Endothelial cell of umbilical vein (primary cell): ENCODE measurements around the gene MAML1. TPM values are rescaled to one million over a fixed set of nuclear protein-coding genes. Genes with fewer than 3 reads are reported as not detected.

Experiments
- BruUV-seq: library from RNA; stranded (reverse); fragments of 400-500 nt; replicated peaks from 2 replicates; lab custom pipeline; 2021; lab: Mats Ljungman, UMichigan
- CTCF ChIA-PET: fragments of 300-600, 350-600 bp; sonication (Branson Sonifier 250); formaldehyde crosslinking; loops from one replicate; lab custom pipeline; 2021; ENCODE audit warnings: antibody characterized with exemption, inconsistent platforms; lab: Charles Lee
- POLR2A ChIA-PET: fragments of 300-600, 350-600 bp; sonication (Branson Sonifier 250); formaldehyde crosslinking; loops from one replicate; lab custom pipeline; 2021; ENCODE audit warnings: antibody characterized with exemption, inconsistent platforms; lab: Charles Lee
- DNase-seq: peaks from one replicate; pipeline ENCODE4 v3.0.0-alpha.2; 2011; ENCODE audit warnings: low read depth, low spot score
- FAIRE-seq: peaks from 2 replicates; lab custom pipeline; 2011; peaks lifted over from hg19 to GRCh38; lab: Jason Lieb, UNC
- H2AFZ ChIP-seq: 2 replicates; pipeline ENCODE4 v1.6.0; 2012; ENCODE audit warnings: low read depth, low read length, control low read depth, inconsistent platforms
- H3K27ac ChIP-seq: 2 replicates; pipeline ENCODE4 v1.5.1; 2011; ENCODE audit warnings: low read depth, mild to moderate bottlenecking, control low read depth, low read length, moderate library complexity; ENCODE audit not compliant: insufficient read depth
- H3K27me3 ChIP-seq, 2 experiments: 2 replicates each; pipeline versions ENCODE4 v1.6.0 to v1.6.1; 2011; ENCODE audit warnings: low read length in 2 of 2, mixed read lengths in 1 of 2; ENCODE audit not compliant: control insufficient read depth in 2 of 2, insufficient read depth in 2 of 2
- H3K36me3 ChIP-seq, 2 experiments: 2 replicates in 1 of 2; 3 replicates in 1 of 2; pipeline ENCODE4 v1.5.1; 2011; ENCODE audit warnings: low read length in 2 of 2, mild to moderate bottlenecking in 1 of 2, moderate library complexity in 1 of 2; ENCODE audit not compliant: control insufficient read depth in 2 of 2, insufficient read depth in 2 of 2; ENCODE audit errors: extremely low read depth in 1 of 2
- H3K4me1 ChIP-seq: 3 replicates; pipeline ENCODE4 v1.5.1; 2011; ENCODE audit warnings: mild to moderate bottlenecking, low read length; ENCODE audit not compliant: control insufficient read depth, insufficient read depth; ENCODE audit errors: extremely low read depth
- H3K4me2 ChIP-seq: 2 replicates; pipeline ENCODE4 v1.6.1; 2011; ENCODE audit warnings: low read length, control low read depth, mixed read lengths; ENCODE audit not compliant: insufficient read depth
- H3K4me3 ChIP-seq, 3 experiments: fragments of 200-600 bp in 1 of 3; sonication (generic), shearing (Covaris generic) in 1 of 3; replicated peaks in 1 of 3; 2 replicates each; pipeline ENCODE4 v1.5.1; 2011 to 2016; ENCODE audit warnings: control low read depth in 3 of 3, low read length in 3 of 3, mild to moderate bottlenecking in 2 of 3, inconsistent platforms in 1 of 3, low read depth in 1 of 3, moderate library complexity in 1 of 3; ENCODE audit not compliant: insufficient read depth in 1 of 3
- H3K79me2 ChIP-seq: 2 replicates; pipeline ENCODE4 v1.6.0; 2012; ENCODE audit warnings: low read length, inconsistent platforms; ENCODE audit not compliant: control insufficient read depth, insufficient read depth
- H3K9ac ChIP-seq: replicated peaks from 2 replicates; pipeline ENCODE3; 2011; ENCODE audit warnings: low read length, control low read depth; ENCODE audit not compliant: insufficient read depth; ENCODE audit errors: extremely low read depth
- H3K9me1 ChIP-seq: replicated peaks from 3 replicates; pipeline ENCODE4 v1.6.0; 2011; ENCODE audit warnings: mild to moderate bottlenecking, low read length; ENCODE audit not compliant: control insufficient read depth, insufficient read depth; ENCODE audit errors: extremely low read depth
- H3K9me3 ChIP-seq: replicated peaks from 2 replicates; pipeline ENCODE4 v1.5.1; 2012; ENCODE audit warnings: low read length, inconsistent platforms; ENCODE audit not compliant: control insufficient read depth, insufficient read depth
- H4K20me1 ChIP-seq: replicated peaks from 2 replicates; pipeline ENCODE3; 2011; ENCODE audit warnings: mild to moderate bottlenecking, low read length; ENCODE audit not compliant: control insufficient read depth, insufficient read depth; ENCODE audit errors: extremely low read depth
- CTCF ChIP-seq, 2 donors: IDR thresholded peaks; 1 replicate in 1 of 2; 2 replicates in 1 of 2; pipeline ENCODE4 v1.5.1; 2011; ENCODE audit warnings: low read length in 2 of 2, mild to moderate bottlenecking in 2 of 2, moderate library complexity in 2 of 2, control low read depth in 1 of 2, inconsistent platforms in 1 of 2, low read depth in 1 of 2; ENCODE audit not compliant: insufficient read depth in 1 of 2; ENCODE audit errors: extremely low read depth in 1 of 2
- EZH2 ChIP-seq: IDR thresholded peaks from 2 replicates; pipeline ENCODE4 v1.6.1; 2012; ENCODE audit warnings: borderline replicate concordance, low read depth, mild to moderate bottlenecking, moderate library complexity, low read length, inconsistent platforms; ENCODE audit not compliant: severe bottlenecking
- FOS ChIP-seq: IDR thresholded peaks from 2 replicates; pipeline ENCODE4 v1.6.1; 2011; ENCODE audit warnings: mild to moderate bottlenecking, low read length, moderate library complexity, borderline replicate concordance; ENCODE audit not compliant: insufficient read depth
- GATA2 ChIP-seq: IDR thresholded peaks from 2 replicates; pipeline ENCODE4 v1.7.0; 2011; ENCODE audit warnings: low read depth, mild to moderate bottlenecking, moderate library complexity, mixed read lengths, low read length; ENCODE audit not compliant: insufficient read length, insufficient read depth
- JUN ChIP-seq: IDR thresholded peaks from 2 replicates; pipeline ENCODE4 v1.6.1; 2011; ENCODE audit warnings: borderline replicate concordance, low read depth; ENCODE audit not compliant: insufficient read length, insufficient read depth
- MAX ChIP-seq: IDR thresholded peaks from 2 replicates; pipeline ENCODE4 v1.6.1; 2011; ENCODE audit not compliant: insufficient read depth, insufficient read length
- MYC ChIP-seq: IDR thresholded peaks from one replicate; pipeline ENCODE4 v1.6.1; 2011; ENCODE audit warnings: mild to moderate bottlenecking, low read depth, low read length
- POLR2A ChIP-seq: IDR thresholded peaks from 2 replicates; pipeline ENCODE4 v1.6.1; 2012; ENCODE audit warnings: low read depth, mild to moderate bottlenecking, control low read depth, low read length
- POLR2AphosphoS5 ChIP-seq: IDR thresholded peaks from 2 replicates; pipeline ENCODE4 v1.6.1; 2012; ENCODE audit warnings: low read depth, mild to moderate bottlenecking, control low read depth, low read length, moderate library complexity; ENCODE audit not compliant: insufficient read depth
- dilution Hi-C: fragments of 300-500 bp; cut with MboI; formaldehyde crosslinking; loops from one replicate; pipeline ENCODE4 v1.15.0; 2019; ENCODE audit warnings: low sequenced_read_pairs; ENCODE audit not compliant: extremely low pct_ligation_motif_present
- intact Hi-C: fragments of 100-400 bp; cut with micrococcal nuclease; formaldehyde crosslinking; loops from one replicate; pipeline ENCODE4 v1.10.0; 2022
- polyA plus RNA-seq, 4 experiments: library from polyadenylated mRNA; depleted of rRNA in 3 of 4; stranded (reverse) in 3 of 4; unstranded in 1 of 4; fragments of >200 nt; gene quantifications; 2 replicates each; pipeline versions ENCODE4 v1.2.1 to v1.2.3, GENCODE V29; 2011 to 2012; ENCODE audit warnings: missing spikeins in 1 of 4
- total RNA-seq: library from RNA; stranded (reverse); gene quantifications from 2 replicates; pipeline ENCODE4 v1.2.3, GENCODE V29; 2021

The MAML1 gene
- total and polyA plus RNA-seq, 2 donors (not counting 3 experiments of a cell fraction or from before 2014, with no cell fraction given) = 12.4 to 29.0 TPM

GRCh38 chr5:179774442-179774841 is 41.8 kb downstream of the MAML1 start:
- Histone ChIP-seq H3K27me3 (no peaks in the 10 kb centered on the region), H3K79me2 (no peaks in the 10 kb centered on the region), H3K36me3 (peaks cover 8 to 27% of the 10 kb centered on the region in 2 experiments), H3K9me1 (no peaks in the 10 kb centered on the region), H2AFZ (no peak overlapping the region), H3K9ac (no peak overlapping the region), H3K4me2 (no peak overlapping the region), H4K20me1 (no peaks in the 10 kb centered on the region), H3K4me3 (no peak overlapping the region), H3K4me1 (peaks cover 14% of the 10 kb centered on the region), H3K9me3 (no peaks in the 10 kb centered on the region), H3K27ac (no peak overlapping the region)
- no peak for DNase-seq
- FAIRE-seq = no peak
- POLR2A ChIA-PET = no interaction called here
- CTCF ChIA-PET = interaction anchor here (0.7 to 4.8 kb wide), 2 partner anchors 11 to 46 kb away, joined by 3 to 22 read pairs; partner anchors contain the start of gene SQSTM1
- no peak for TF ChIP-seq GATA2
- TF ChIP-seq EZH2 = no peak
- TF ChIP-seq JUN = no peak
- TF ChIP-seq FOS = no peak
- no peak for TF ChIP-seq MAX
- no peak for TF ChIP-seq POLR2AphosphoS5
- TF ChIP-seq POLR2A = no peak
- TF ChIP-seq MYC = no peak
- TF ChIP-seq CTCF (IDR thresholded peaks at IDR 0.05; ENCODE audit: extremely low read depth in 1 of 2, insufficient read depth in 1 of 2, low read depth in 1 of 2, low read length in 2 of 2) = no peak
- intact Hi-C loops = no loop called here
- no TSS peak for BruUV-seq
- dilution Hi-C loops = no loop called here
